ENCODE results near the gene LY6G5B. TPM values are rescaled to one million over a fixed set of nuclear protein-coding genes. Genes with fewer than 3 reads are reported as not detected.
A peak's percentile ranks its signal among the peaks of the same experiment; 100 is the strongest.

Gene LY6G5B
- total RNA-seq, 2 donors from 2014 or later: 6.9 to 8.3 TPM

- no peaks in the 10 kb centered on the region for H3K9me3 ChIP-seq
- ATAC-seq: no peak
- TF ChIP-seq CTCF (IDR thresholded peaks at IDR 0.05) (no peak), POLR2A (IDR thresholded peaks at IDR 0.05) (no peak)
- H3K27ac ChIP-seq: no peak overlapping the region
- WGBS, 2 donors: 82 to 88% methylated on average over 11 to 12 of the region's 12 CpGs
- H3K4me1 ChIP-seq: peaks cover 65% of the 10 kb centered on the region
- intact Hi-C loops (cut with DNase I): no loop called here
- H3K4me3 ChIP-seq: no peak overlapping the region
- DNase-seq: no peak
- no peaks in the 10 kb centered on the region for H3K27me3 ChIP-seq
- peaks cover 0 to 3% of the 10 kb centered on the region in 2 donors for H3K36me3 ChIP-seq (replicated peaks in 1 of 2; ENCODE audit: insufficient read depth in 1 of 2, low read depth in 2 of 2)
Observed at GRCh38 chr6:31662124-31662723, 7.6 kb upstream of the LY6G5B start.

- no peak for TF ChIP-seq POLR2A (IDR thresholded peaks at IDR 0.05)
- TF ChIP-seq CTCF (IDR thresholded peaks at IDR 0.05): no peak
- no peak for ATAC-seq
- intact Hi-C loops (cut with DNase I): no loop called here
- Histone ChIP-seq H3K4me3 (peak overlapping the region in 1 of 2 donors; percentile 87), H3K27me3 (no peaks in the 10 kb centered on the region), H3K4me1 (peaks cover 66% of the 10 kb centered on the region), H3K9me3 (no peaks in the 10 kb centered on the region), H3K27ac (peak overlapping the region in 3 of 4 donors; percentile 82 to 96 (median 94)), H3K36me3 (replicated peaks in 1 of 2; ENCODE audit: insufficient read depth in 1 of 2, low read depth in 2 of 2) (peaks cover 3 to 4% of the 10 kb centered on the region in 2 donors)
- DNase-seq: no peak
- 53 to 75% methylated on average over 7 to 9 of the region's 9 CpGs for WGBS, 2 donors
Observed at GRCh38 chr6:31663126-31663960, 6.4 kb upstream of the LY6G5B start.

GRCh38 chr6:31663961-31664789 is 5.6 kb upstream of the LY6G5B start:
- peaks cover 60% of the 10 kb centered on the region for H3K4me1 ChIP-seq
- intact Hi-C loops (cut with DNase I): no loop called here

More at GRCh38 chr6:31663961-31664789, 5.6 kb upstream of the LY6G5B start:
- Histone ChIP-seq H3K4me3 (peak overlapping the region; percentile 63 to 87), H3K27me3 (no peaks in the 10 kb centered on the region), H3K36me3 (replicated peaks in 1 of 2; ENCODE audit: insufficient read depth in 1 of 2, low read depth in 2 of 2) (peaks cover 6 to 8% of the 10 kb centered on the region in 2 donors), H3K27ac (peak overlapping the region; percentile 82 to 96 (median 94)), H3K9me3 (no peaks in the 10 kb centered on the region)
- no peak for ATAC-seq
- TF ChIP-seq POLR2A (IDR thresholded peaks at IDR 0.05) (no peak), CTCF (IDR thresholded peaks at IDR 0.05) (no peak)
- 14 to 22% methylated on average over 14 to 17 of the region's 17 CpGs for WGBS, 2 donors
- peak in 2 of 4 donors; percentile 38 to 39 for DNase-seq

Measured in body of pancreas (tissue), 4 donors.